Measurements from ENCODE around the gene CD58. TPM values are rescaled to one million over a fixed set of nuclear protein-coding genes. Genes with fewer than 3 reads are reported as not detected.
"Not testable (repeated sequence)": the region's sequence is repeated elsewhere in the genome, so short reads cannot be mapped to it uniquely, and the experiment has no call there.

CD58 gene
- total and polyA plus RNA-seq, 5 donors from 2014 or later, result 39.6 to 124 (median 80.8) TPM

DNA sequence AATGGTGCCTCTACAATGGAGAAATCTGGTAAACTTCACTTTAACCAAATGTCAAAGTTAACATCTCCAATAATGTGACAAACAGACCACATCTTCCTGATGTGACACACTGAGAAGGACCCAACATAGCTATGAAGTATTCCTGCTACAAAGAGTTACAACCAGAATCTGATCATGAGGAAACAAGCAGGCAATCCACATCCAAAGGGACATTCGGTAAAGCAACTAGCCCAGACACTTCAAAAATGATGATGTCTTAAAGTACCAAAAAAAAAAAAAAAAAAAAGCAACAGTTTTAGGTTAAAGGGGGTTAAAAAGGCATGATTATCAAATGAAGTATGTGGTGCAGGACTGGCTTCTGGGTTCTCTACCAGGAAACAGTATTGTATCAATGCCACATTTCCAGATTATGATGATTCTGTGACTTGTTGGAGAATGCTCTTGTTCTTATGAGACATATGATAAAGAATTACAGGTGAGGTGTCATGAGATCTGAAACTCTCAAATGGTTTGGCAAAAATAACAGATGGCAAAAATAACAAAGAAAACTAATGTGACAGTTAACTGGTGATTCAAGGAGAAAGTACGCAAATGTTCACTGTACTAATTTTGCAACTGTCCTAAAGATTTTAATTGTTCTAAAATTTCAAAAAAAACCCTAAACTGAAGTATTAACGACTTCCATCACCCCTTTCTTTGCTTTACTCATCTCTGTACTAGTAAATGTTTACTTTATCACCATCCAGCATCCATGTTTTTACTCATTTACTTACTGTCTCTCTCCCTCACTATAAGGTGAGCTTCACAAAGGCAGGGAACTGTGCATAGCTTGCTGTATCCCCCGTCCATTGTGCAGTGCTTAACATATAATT, 2.8 kb downstream of the CD58 start:
- peaks cover 43% of the 10 kb centered on the region for H3K4me1 ChIP-seq (ENCODE audit: control insufficient read depth, insufficient read depth, low read length, poor library complexity, severe bottlenecking)
- DNase-seq (no peak), ATAC-seq (ENCODE audit: low read depth in 2 of 2) (no peak)
- peaks cover 12% of the 10 kb centered on the region for H3K36me3 Mint-ChIP-seq
- peak overlapping the region; percentile 95 to 100 (median 96) for H3K4me3 Mint-ChIP-seq
- peaks cover 29 to 73% (median 50%) of the 10 kb centered on the region in 4 donors for H3K4me1 Mint-ChIP-seq
- H3K27me3 ChIP-seq (ENCODE audit: control insufficient read depth, insufficient read depth, low read length), result no peaks in the 10 kb centered on the region
- peaks cover 0 to 8% of the 10 kb centered on the region in 2 experiments for H3K9me3 ChIP-seq (ENCODE audit: control insufficient read depth in 2 of 2, low read length in 2 of 2)
- H3K27ac Mint-ChIP-seq, result peak overlapping the region; percentile 91 to 95 (median 95)
- peak overlapping the region; percentile 98 for H3K4me3 ChIP-seq (ENCODE audit: low read depth, low read length)
- peak overlapping the region; percentile 93 for H3K27ac ChIP-seq (ENCODE audit: insufficient read depth, low read length, poor library complexity, severe bottlenecking)
- peaks cover 0 to 7% (median 0%) of the 10 kb centered on the region in 7 donors for H3K9me3 Mint-ChIP-seq
- peaks cover 4% of the 10 kb centered on the region for H3K36me3 ChIP-seq (ENCODE audit: control insufficient read depth, insufficient read depth, low read length)
- no peaks in the 10 kb centered on the region for H3K27me3 Mint-ChIP-seq

DNA sequence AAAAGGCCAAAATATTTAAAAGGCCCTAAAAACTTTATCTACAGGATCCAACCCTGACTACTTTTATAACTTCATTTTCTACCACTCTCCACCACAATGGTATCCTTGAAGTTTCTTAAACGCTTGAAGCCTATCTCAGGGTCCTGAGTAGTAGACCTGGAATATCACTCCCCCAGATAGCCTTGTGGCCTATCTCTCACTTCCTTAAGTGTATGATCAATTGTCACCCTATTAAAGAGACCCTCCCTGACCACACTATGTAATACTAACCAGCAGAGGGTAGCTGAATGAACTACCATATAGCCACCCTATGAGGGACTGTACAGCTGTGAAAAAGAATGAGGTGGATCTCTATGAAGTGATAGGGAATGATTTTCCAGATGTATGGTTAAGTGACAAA, 5.6 kb downstream of the CD58 start:
- peaks cover 20% of the 10 kb centered on the region for H3K36me3 Mint-ChIP-seq

DNA sequence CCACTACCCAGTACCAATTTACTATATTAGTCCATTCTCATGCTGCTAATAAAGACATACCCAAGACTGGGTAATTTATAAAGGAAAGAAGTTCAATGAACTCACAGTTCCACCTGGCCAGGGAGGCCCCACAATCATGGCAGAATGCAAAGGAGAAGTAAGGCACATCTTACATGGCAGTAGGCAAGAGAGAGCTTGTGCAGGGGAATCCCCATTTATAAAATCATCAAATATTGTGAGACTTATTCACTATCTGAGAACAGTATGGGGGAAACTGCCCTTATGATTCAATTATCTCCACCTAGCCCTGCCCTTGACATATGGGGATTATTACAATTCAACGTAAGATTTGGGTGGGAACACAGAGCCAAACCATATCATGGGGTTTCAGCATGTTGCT, 6.4 kb downstream of the CD58 start:
- Histone ChIP-seq H3K4me1 (ENCODE audit: control insufficient read depth, insufficient read depth, low read length, poor library complexity, severe bottlenecking) (peaks cover 48% of the 10 kb centered on the region), H3K9me3 (ENCODE audit: control insufficient read depth in 2 of 2, low read length in 2 of 2) (peaks cover 0 to 8% of the 10 kb centered on the region in 2 experiments), H3K27me3 (ENCODE audit: control insufficient read depth, insufficient read depth, low read length) (no peaks in the 10 kb centered on the region), H3K4me3 (ENCODE audit: low read depth, low read length) (peak overlapping the region; percentile 10), H3K36me3 (ENCODE audit: control insufficient read depth, insufficient read depth, low read length) (peaks cover 4% of the 10 kb centered on the region), H3K27ac (ENCODE audit: insufficient read depth, low read length, poor library complexity, severe bottlenecking) (peak overlapping the region; percentile 8)
- Mint-ChIP-seq H3K27me3 (no peaks in the 10 kb centered on the region), H3K4me1 (peaks cover 47 to 83% (median 67%) of the 10 kb centered on the region in 4 donors), H3K9me3 (peaks cover 0 to 11% (median 2%) of the 10 kb centered on the region in 7 donors), H3K4me3 (peak overlapping the region in 1 of 4 donors; percentile 4), H3K27ac (peak overlapping the region in 2 of 3 donors; percentile 28 to 47), H3K36me3 (peaks cover 20% of the 10 kb centered on the region)
- DNase-seq (no peak), ATAC-seq (ENCODE audit: low read depth in 2 of 2) (no peak)

More for the DNA sequence above, 5.6 kb downstream of the CD58 start:
- peaks cover 0 to 8% of the 10 kb centered on the region in 2 experiments for H3K9me3 ChIP-seq (ENCODE audit: control insufficient read depth in 2 of 2, low read length in 2 of 2)
- H3K4me3 Mint-ChIP-seq, result peak overlapping the region in 1 of 4 donors; percentile 4
- H3K27me3 Mint-ChIP-seq, result no peaks in the 10 kb centered on the region
- DNase-seq (no peak), ATAC-seq (ENCODE audit: low read depth in 2 of 2) (no peak)
- peaks cover 4% of the 10 kb centered on the region for H3K36me3 ChIP-seq (ENCODE audit: control insufficient read depth, insufficient read depth, low read length)
- peaks cover 46 to 86% (median 66%) of the 10 kb centered on the region in 4 donors for H3K4me1 Mint-ChIP-seq
- H3K27ac ChIP-seq (ENCODE audit: insufficient read depth, low read length, poor library complexity, severe bottlenecking), result no peak overlapping the region
- peaks cover 0 to 11% (median 2%) of the 10 kb centered on the region in 7 donors for H3K9me3 Mint-ChIP-seq
- H3K4me1 ChIP-seq (ENCODE audit: control insufficient read depth, insufficient read depth, low read length, poor library complexity, severe bottlenecking), result peaks cover 48% of the 10 kb centered on the region
- H3K27ac Mint-ChIP-seq, result peak overlapping the region in 1 of 3 donors; percentile 47
- H3K27me3 ChIP-seq (ENCODE audit: control insufficient read depth, insufficient read depth, low read length), result no peaks in the 10 kb centered on the region
- no peak overlapping the region for H3K4me3 ChIP-seq (ENCODE audit: low read depth, low read length)

DNA sequence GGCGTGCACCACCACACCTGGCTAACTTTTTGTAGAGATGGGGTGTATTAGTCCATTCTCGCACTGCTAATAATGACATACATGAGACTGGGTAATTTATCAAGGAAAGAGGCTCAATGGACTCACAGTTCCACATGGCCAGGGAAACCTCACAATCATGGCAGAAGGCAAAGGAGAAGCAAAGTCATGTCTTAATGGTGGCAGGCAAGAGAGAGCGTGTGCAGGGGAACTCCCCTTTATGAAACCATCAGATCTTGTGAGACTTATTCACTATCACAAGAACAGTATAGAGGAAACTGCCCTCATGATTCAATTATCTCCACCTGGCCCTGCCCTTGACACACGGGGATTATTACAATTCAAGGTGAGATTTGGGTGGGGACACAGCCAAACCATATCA, 8.4 kb downstream of the CD58 start:
- Histone ChIP-seq H3K27ac (ENCODE audit: insufficient read depth, low read length, poor library complexity, severe bottlenecking) (peak overlapping the region; percentile 80), H3K4me1 (ENCODE audit: control insufficient read depth, insufficient read depth, low read length, poor library complexity, severe bottlenecking) (peaks cover 49% of the 10 kb centered on the region), H3K4me3 (ENCODE audit: low read depth, low read length) (peak overlapping the region; percentile 75)
- Mint-ChIP-seq H3K27ac (peak overlapping the region in 1 of 3 donors; percentile 78), H3K9me3 (peaks cover 0 to 11% (median 2%) of the 10 kb centered on the region in 7 donors), H3K4me1 (peaks cover 31 to 79% (median 64%) of the 10 kb centered on the region in 4 donors), H3K36me3 (peaks cover 20% of the 10 kb centered on the region), H3K4me3 (peak overlapping the region in 1 of 4 donors; percentile 62)
- not testable (repeated sequence) for H3K27me3 Mint-ChIP-seq; H3K27me3 ChIP-seq (ENCODE audit: control insufficient read depth, insufficient read depth, low read length); H3K9me3 ChIP-seq (ENCODE audit: control insufficient read depth in 2 of 2, low read length in 2 of 2); ATAC-seq (ENCODE audit: low read depth in 2 of 2); DNase-seq; H3K36me3 ChIP-seq (ENCODE audit: control insufficient read depth, insufficient read depth, low read length)

DNA sequence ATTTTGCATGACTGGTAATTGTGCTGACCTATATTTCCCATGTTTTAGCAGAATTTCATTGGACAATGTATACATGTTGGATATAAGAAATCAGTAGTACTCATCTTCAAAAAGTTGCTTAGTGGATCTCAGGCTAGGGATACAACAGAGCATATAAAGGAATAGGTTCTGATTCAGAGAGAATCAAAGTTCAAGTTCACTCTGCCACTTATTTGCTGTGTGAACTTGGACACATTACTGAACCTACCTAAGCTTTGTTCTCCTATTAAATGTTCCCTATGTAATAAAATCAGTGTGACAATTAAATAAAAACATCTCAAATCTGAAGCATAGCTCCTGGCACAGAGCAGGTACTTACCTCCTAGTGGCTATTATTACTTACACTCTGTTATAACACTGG, 9.3 kb downstream of the CD58 start:
- DNase-seq (no peak), ATAC-seq (ENCODE audit: low read depth in 2 of 2) (no peak)
- no peaks in the 10 kb centered on the region for H3K27me3 ChIP-seq (ENCODE audit: control insufficient read depth, insufficient read depth, low read length)
- H3K4me1 ChIP-seq (ENCODE audit: control insufficient read depth, insufficient read depth, low read length, poor library complexity, severe bottlenecking), result peaks cover 52% of the 10 kb centered on the region
- H3K36me3 ChIP-seq (ENCODE audit: control insufficient read depth, insufficient read depth, low read length), result peaks cover 4% of the 10 kb centered on the region
- peaks cover 0 to 8% of the 10 kb centered on the region in 2 experiments for H3K9me3 ChIP-seq (ENCODE audit: control insufficient read depth in 2 of 2, low read length in 2 of 2)
- peaks cover 33 to 82% (median 69%) of the 10 kb centered on the region in 4 donors for H3K4me1 Mint-ChIP-seq
- H3K27ac ChIP-seq (ENCODE audit: insufficient read depth, low read length, poor library complexity, severe bottlenecking), result peak overlapping the region; percentile 80
- peaks cover 0 to 11% (median 2%) of the 10 kb centered on the region in 7 donors for H3K9me3 Mint-ChIP-seq
- peak overlapping the region in 3 of 4 donors; percentile 16 to 57 (median 29) for H3K4me3 Mint-ChIP-seq
- H3K36me3 Mint-ChIP-seq, result peaks cover 20% of the 10 kb centered on the region
- peak overlapping the region in 1 of 3 donors; percentile 29 for H3K27ac Mint-ChIP-seq
- H3K27me3 Mint-ChIP-seq, result no peaks in the 10 kb centered on the region
- peak overlapping the region; percentile 75 for H3K4me3 ChIP-seq (ENCODE audit: low read depth, low read length)

DNA sequence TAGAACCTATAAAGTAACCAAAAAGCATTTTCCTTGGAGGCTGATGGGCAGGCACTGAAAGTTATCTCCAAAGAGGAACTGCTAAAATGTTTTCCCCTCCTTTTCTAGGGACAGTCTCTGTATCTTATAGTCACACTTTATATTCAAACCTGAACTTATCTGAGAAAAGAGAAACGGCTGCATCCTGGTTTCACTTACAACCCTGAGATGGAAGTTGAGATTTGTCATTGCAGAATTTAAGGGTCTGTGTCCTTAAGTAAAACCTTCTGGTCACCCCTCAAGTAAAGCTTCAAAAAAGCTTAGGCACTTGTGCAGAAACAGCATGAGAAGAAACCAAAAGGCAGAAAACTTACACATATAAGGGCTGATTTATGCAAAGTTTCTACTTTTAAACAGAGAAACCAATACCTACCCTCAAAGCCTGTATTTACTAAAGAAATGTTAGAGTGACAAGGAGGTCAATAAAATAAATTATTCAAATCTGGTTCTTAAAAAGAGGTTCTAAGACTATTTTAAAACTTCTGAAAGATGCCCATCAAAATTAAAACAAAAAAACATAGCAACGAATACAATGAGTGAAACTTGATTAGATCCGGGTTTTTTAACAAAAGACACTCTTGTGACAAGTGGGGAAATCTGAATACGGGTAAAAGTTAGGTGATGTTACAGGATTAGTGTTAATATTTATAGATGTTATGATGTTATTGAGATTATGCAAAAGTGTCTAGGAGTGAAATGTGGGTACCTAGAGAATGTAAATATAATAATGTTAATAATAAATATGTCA, 9.9 kb downstream of the CD58 start:
- Mint-ChIP-seq H3K36me3 (peaks cover 23% of the 10 kb centered on the region), H3K27me3 (no peaks in the 10 kb centered on the region), H3K9me3 (peaks cover 0 to 11% (median 2%) of the 10 kb centered on the region in 7 donors), H3K4me1 (peaks cover 30 to 81% (median 67%) of the 10 kb centered on the region in 4 donors), H3K27ac (peak overlapping the region; percentile 18 to 75 (median 58)), H3K4me3 (peak overlapping the region; percentile 29 to 94 (median 62))
- DNase-seq (peak in 1 of 3 donors; percentile 36), ATAC-seq (ENCODE audit: low read depth in 2 of 2) (no peak)
- Histone ChIP-seq H3K27ac (ENCODE audit: insufficient read depth, low read length, poor library complexity, severe bottlenecking) (peak overlapping the region; percentile 80), H3K27me3 (ENCODE audit: control insufficient read depth, insufficient read depth, low read length) (no peaks in the 10 kb centered on the region), H3K36me3 (ENCODE audit: control insufficient read depth, insufficient read depth, low read length) (peaks cover 4% of the 10 kb centered on the region), H3K4me1 (ENCODE audit: control insufficient read depth, insufficient read depth, low read length, poor library complexity, severe bottlenecking) (peaks cover 55% of the 10 kb centered on the region), H3K9me3 (ENCODE audit: control insufficient read depth in 2 of 2, low read length in 2 of 2) (peaks cover 0 to 8% of the 10 kb centered on the region in 2 experiments), H3K4me3 (ENCODE audit: low read depth, low read length) (peak overlapping the region; percentile 75)

DNA sequence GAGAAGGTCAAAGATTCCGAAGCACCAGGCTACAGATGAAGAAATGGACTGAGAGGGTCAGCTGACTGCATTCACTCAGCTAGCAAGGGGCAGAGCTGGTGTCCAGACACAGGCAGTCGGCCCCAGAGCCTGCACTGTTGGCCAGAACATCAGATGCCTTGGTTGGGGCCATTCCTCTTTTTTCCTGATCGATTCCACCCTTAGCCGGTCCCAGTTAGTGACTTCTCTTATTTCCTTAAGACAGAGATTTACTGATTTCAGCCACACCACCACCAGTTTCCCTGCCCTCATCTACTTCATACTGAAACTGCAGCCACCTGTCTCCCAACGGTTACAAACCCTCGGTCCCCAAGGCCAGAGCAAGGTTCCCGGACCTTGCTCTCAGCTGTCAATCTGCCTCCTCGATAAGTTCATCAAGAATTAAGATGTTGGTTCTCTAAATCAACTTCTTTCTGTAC, 11.5 kb downstream of the CD58 start:
- peaks cover 4% of the 10 kb centered on the region for H3K36me3 ChIP-seq (ENCODE audit: control insufficient read depth, insufficient read depth, low read length)
- H3K27me3 Mint-ChIP-seq, result no peaks in the 10 kb centered on the region
- no peaks in the 10 kb centered on the region for H3K27me3 ChIP-seq (ENCODE audit: control insufficient read depth, insufficient read depth, low read length)
- peaks cover 0 to 10% (median 2%) of the 10 kb centered on the region in 7 donors for H3K9me3 Mint-ChIP-seq
- H3K4me3 ChIP-seq (ENCODE audit: low read depth, low read length), result peak overlapping the region; percentile 75
- peaks cover 0 to 8% of the 10 kb centered on the region in 2 experiments for H3K9me3 ChIP-seq (ENCODE audit: control insufficient read depth in 2 of 2, low read length in 2 of 2)
- H3K4me1 Mint-ChIP-seq, result peaks cover 29 to 82% (median 66%) of the 10 kb centered on the region in 4 donors
- H3K4me3 Mint-ChIP-seq, result peak overlapping the region; percentile 68 to 82 (median 75)
- ATAC-seq (ENCODE audit: low read depth in 2 of 2), result no peak
- peak overlapping the region; percentile 84 to 96 (median 91) for H3K27ac Mint-ChIP-seq
- H3K4me1 ChIP-seq (ENCODE audit: control insufficient read depth, insufficient read depth, low read length, poor library complexity, severe bottlenecking), result peaks cover 65% of the 10 kb centered on the region
- H3K36me3 Mint-ChIP-seq, result peaks cover 15% of the 10 kb centered on the region
- no peak for DNase-seq
- H3K27ac ChIP-seq (ENCODE audit: insufficient read depth, low read length, poor library complexity, severe bottlenecking), result peak overlapping the region; percentile 80

Measured in CD4-positive, CD25-positive, alpha-beta regulatory T cell (primary cell).